Measurements from ENCODE around the gene FAM20A. TPM values are rescaled to one million over a fixed set of nuclear protein-coding genes. Genes with fewer than 3 reads are reported as not detected.

FAM20A gene
- total and polyA plus RNA-seq, 2 of the 8 experiments (the other 6 are each of a cell fraction or from before 2014, with no cell fraction given) = 3.6 to 11.9 TPM

DNA sequence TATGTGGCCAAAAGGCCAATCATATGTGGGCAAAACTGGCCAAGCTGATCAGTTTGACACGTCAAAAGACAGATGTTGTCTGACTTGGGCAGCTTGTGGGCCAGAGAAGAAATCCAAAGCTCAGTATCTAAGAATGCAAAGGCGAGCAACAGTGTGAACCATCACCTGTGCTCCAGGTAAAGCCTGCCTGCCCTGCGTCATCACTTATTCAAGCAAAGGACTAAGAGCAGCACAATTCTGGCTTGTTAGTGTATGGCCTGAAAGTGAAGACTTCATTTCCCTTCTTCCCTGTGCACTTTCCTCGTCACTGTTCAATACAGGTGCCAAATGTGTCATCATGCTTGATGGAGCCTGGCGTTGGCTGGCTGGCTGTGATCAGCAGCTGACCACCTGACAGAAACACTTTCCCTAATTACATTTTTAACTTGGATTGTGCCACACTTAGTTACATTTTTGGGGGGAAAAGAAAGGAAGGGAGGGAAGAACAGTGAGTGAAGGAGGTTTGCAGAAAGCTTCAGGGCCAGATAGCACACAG is 4.7 kb downstream of the FAM20A start:
- H2AK5ac ChIP-seq (ENCODE audit: low read depth, low read length) = no peak overlapping the region
- no peak overlapping the region for H2AFZ ChIP-seq (ENCODE audit: low read length)
- H3K79me1 ChIP-seq (ENCODE audit: low read depth, low read length) = no peaks in the 10 kb centered on the region
- H4K8ac ChIP-seq (ENCODE audit: extremely low read depth, insufficient read depth, low read length) = no peak overlapping the region
- H4K20me1 ChIP-seq (replicated peaks in 1 of 2; ENCODE audit: control insufficient read depth in 1 of 2, insufficient read depth in 2 of 2, low read length in 2 of 2) = no peaks in the 10 kb centered on the region
- H3K23ac ChIP-seq (ENCODE audit: insufficient read length) = no peak overlapping the region
- no peak overlapping the region for H3K9ac ChIP-seq (replicated peaks in 1 of 4; ENCODE audit: extremely low read depth in 1 of 4, low read depth in 3 of 4, low read length in 3 of 4)
- no peak overlapping the region; the same call in 1 of the 2 replicates for H2BK20ac ChIP-seq (ENCODE audit: low read length)
- H2BK120ac ChIP-seq (replicated peaks; ENCODE audit: low read depth, low read length) = no peak overlapping the region
- H2BK15ac ChIP-seq (ENCODE audit: low read length) = 0 out of 2 replicates have a peak overlapping the region, but pooled peaks have one; percentile 2
- ChIA-PET POLR2A (ENCODE audit: partially characterized antibody) (interaction anchor here (1.5 kb wide), 1 partner anchor 9 kb away, joined by 4 read pairs; no protein-coding TSS in a partner anchor), CTCF (ENCODE audit: partially characterized antibody) (interaction anchor here (0.6 to 1.4 kb wide), 6 partner anchors 18 to 168 kb away, joined by 3 to 5 read pairs (median 3); no protein-coding TSS in a partner anchor)
- peaks cover 0 to 19% (median 0%) of the 10 kb centered on the region in 4 experiments; a peak in 2 of 8 replicates for H3K36me3 ChIP-seq (ENCODE audit: control insufficient read depth in 2 of 4, insufficient read depth in 4 of 4, low read length in 3 of 4)
- no peak overlapping the region for H3K18ac ChIP-seq (ENCODE audit: extremely low read depth, low read length)
- no peak overlapping the region for H3K4ac ChIP-seq (replicated peaks; ENCODE audit: insufficient read length, low read depth, low read length)
- H3K27ac ChIP-seq (ENCODE audit: low read depth, low read length) = no peak overlapping the region
- H4K5ac ChIP-seq (ENCODE audit: insufficient read length, low read depth, low read length) = no peak overlapping the region
- no peaks in the 10 kb centered on the region for H3K9me3 ChIP-seq (ENCODE audit: insufficient read depth in 2 of 2, low read depth in 1 of 2, low read length in 1 of 2)
- no peak overlapping the region for H2BK5ac ChIP-seq (ENCODE audit: low read depth, low read length)
- H2BK12ac ChIP-seq (ENCODE audit: low read depth, low read length) = no peak overlapping the region
- no peak for DNase-seq (ENCODE audit: low read depth in 1 of 2, low spot score in 2 of 2)
- TF ChIP-seq PHF8 (conservative IDR thresholded peaks at IDR 0.05; ENCODE audit: low read depth, low read length) (no peak), POLR2A (IDR thresholded peaks at IDR 0.05; ENCODE audit: control extremely low read depth in 1 of 2, low read depth in 2 of 2, low read length in 2 of 2) (no peak), GABPA (IDR thresholded peaks at IDR 0.05; ENCODE audit: borderline replicate concordance, insufficient read depth, low read length) (no peak), CHD1 (IDR thresholded peaks at IDR 0.05; ENCODE audit: low read depth, low read length) (no peak), HDAC2 (IDR thresholded peaks at IDR 0.05; ENCODE audit: borderline replicate concordance in 1 of 2, low read depth in 2 of 2, low read length in 2 of 2) (no peak), MAFK (IDR thresholded peaks at IDR 0.05; ENCODE audit: low read depth, low read length) (no peak), ZNF274 (IDR thresholded peaks at IDR 0.05; ENCODE audit: borderline replicate concordance, extremely low read depth, low read length) (no peak), CBX5 (IDR thresholded peaks at IDR 0.05; ENCODE audit: low read depth, low read length) (no peak), NRF1 (IDR thresholded peaks at IDR 0.05; ENCODE audit: low read depth, low read length) (no peak), RNF2 (IDR thresholded peaks at IDR 0.05; ENCODE audit: borderline replicate concordance, low read depth, low read length, missing control alignments, poor library complexity, severe bottlenecking) (no peak), CBX8 (IDR thresholded peaks at IDR 0.05; ENCODE audit: borderline replicate concordance, low read depth, low read length) (no peak)
- H3K56ac ChIP-seq (replicated peaks; ENCODE audit: insufficient read length, low read depth, low read length) = no peak overlapping the region
- no peak for FAIRE-seq
- H4K91ac ChIP-seq (replicated peaks; ENCODE audit: insufficient read length, low read length) = no peak overlapping the region
- WGBS, 2 experiments (ENCODE audit: extremely low coverage in 1 of 2, insufficient coverage in 1 of 2, insufficient read length in 1 of 2, insufficient replicate concordance in 2 of 2, low coverage in 1 of 2, low lambda C conversion rate in 2 of 2, missing lambda C conversion rate in 1 of 2) = 91% methylated on average over 5 of the region's 5 CpGs; no CpG with 5 or more reads in 1 of the 2 experiments
- no peak overlapping the region for H3K4me3 ChIP-seq (ENCODE audit: extremely low read depth in 1 of 4, insufficient read depth in 2 of 4, low read depth in 3 of 4, low read length in 4 of 4)
- peaks cover 0 to 5% of the 10 kb centered on the region in 2 experiments; a peak in 2 of 4 replicates for H3K79me2 ChIP-seq (ENCODE audit: control insufficient read depth in 1 of 2, insufficient read depth in 2 of 2, low read length in 2 of 2)
- no peak overlapping the region for H3K14ac ChIP-seq (ENCODE audit: insufficient read length)
- no peak overlapping the region; a peak in 1 of 4 replicates for H3K4me2 ChIP-seq (ENCODE audit: insufficient read depth in 1 of 2, low read depth in 2 of 2, low read length in 2 of 2)
- H3K27me3 ChIP-seq (replicated peaks in 1 of 4; ENCODE audit: control insufficient read depth in 3 of 4, extremely low read depth in 1 of 4, insufficient read depth in 3 of 4, low read length in 3 of 4) = peaks cover 0 to 15% (median 9%) of the 10 kb centered on the region in 4 experiments; a peak in 5 of 7 replicates
- peaks cover 12% of the 10 kb centered on the region for H3K23me2 ChIP-seq (ENCODE audit: low read depth, low read length)
- H3K4me1 ChIP-seq (replicated peaks in 1 of 4; ENCODE audit: control insufficient read depth in 3 of 4, insufficient read depth in 4 of 4, low read length in 3 of 4) = peaks cover 0 to 13% (median 5%) of the 10 kb centered on the region in 4 experiments; a peak in 4 of 7 replicates
